GM10266 (cell line): ENCODE results near the gene SGTA.

Experiments
- DNase-seq: peaks from one replicate; pipeline ENCODE4 v3.0.0; 2012; ENCODE audit errors: extremely low spot score
- TF ChIP-seq, protein P1 (sequence below): IDR thresholded peaks from 2 replicates; pipeline ENCODE4 v1.5.1; 2012; ENCODE audit warnings: mild to moderate bottlenecking, low read depth; ENCODE audit not compliant: control insufficient read depth, insufficient read depth; ENCODE audit errors: missing control alignments

The SGTA gene

GRCh38 chr19:2791440-2791839 is 8.4 kb upstream of the SGTA start:
- TF ChIP-seq, protein P1, sequence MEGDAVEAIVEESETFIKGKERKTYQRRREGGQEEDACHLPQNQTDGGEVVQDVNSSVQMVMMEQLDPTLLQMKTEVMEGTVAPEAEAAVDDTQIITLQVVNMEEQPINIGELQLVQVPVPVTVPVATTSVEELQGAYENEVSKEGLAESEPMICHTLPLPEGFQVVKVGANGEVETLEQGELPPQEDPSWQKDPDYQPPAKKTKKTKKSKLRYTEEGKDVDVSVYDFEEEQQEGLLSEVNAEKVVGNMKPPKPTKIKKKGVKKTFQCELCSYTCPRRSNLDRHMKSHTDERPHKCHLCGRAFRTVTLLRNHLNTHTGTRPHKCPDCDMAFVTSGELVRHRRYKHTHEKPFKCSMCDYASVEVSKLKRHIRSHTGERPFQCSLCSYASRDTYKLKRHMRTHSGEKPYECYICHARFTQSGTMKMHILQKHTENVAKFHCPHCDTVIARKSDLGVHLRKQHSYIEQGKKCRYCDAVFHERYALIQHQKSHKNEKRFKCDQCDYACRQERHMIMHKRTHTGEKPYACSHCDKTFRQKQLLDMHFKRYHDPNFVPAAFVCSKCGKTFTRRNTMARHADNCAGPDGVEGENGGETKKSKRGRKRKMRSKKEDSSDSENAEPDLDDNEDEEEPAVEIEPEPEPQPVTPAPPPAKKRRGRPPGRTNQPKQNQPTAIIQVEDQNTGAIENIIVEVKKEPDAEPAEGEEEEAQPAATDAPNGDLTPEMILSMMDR, result no peak

DNA sequence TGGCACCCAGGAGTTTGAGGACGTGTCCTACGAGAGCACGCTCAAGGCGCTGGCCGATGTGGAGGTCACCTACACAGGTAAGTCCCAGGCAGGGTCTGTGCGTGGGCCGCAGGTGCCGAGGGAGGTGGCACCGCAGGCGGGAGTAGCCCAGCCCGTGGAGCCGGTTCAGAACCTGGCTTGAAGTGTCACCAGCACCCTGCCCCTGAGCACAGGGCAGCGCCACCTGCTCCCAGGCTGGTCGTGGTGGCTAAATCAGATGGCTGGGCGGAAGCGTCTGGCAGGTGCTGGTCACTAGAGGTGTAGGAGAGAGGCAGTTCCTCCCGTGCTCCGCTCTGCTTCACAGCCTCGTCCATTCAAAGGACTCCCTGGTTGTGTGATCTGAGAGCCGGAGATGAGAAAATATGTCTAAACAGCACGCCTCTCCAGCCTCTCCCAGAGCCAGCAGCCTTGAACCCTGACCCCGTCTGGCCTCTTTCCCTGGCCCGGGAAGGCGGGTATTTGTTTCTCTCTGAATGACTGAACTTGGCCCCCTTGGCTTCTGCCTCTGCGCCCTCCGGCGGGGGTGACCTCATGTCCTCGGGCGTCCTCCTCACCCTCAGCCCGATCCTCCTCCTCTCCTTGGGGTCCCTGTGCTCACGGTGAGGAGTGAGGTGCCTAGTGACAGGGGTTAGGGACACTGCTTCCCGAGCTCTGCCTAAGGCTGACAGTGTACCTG is 7.6 kb upstream of the SGTA start:
- DNase-seq, result no peak
- TF ChIP-seq, protein P1, result no peak

More at GRCh38 chr19:2791440-2791839, 8.4 kb upstream of the SGTA start:
- no peak for DNase-seq

GRCh38 chr19:2790194-2790556 is 7.1 kb upstream of the SGTA start:
- TF ChIP-seq, protein P1, result no peak

GRCh38 chr19:2788237-2788636 is 5.2 kb upstream of the SGTA start:
- DNase-seq, result no peak
- TF ChIP-seq, protein P1, result no peak

More at GRCh38 chr19:2790194-2790556, 7.1 kb upstream of the SGTA start:
- no peak for DNase-seq

DNA sequence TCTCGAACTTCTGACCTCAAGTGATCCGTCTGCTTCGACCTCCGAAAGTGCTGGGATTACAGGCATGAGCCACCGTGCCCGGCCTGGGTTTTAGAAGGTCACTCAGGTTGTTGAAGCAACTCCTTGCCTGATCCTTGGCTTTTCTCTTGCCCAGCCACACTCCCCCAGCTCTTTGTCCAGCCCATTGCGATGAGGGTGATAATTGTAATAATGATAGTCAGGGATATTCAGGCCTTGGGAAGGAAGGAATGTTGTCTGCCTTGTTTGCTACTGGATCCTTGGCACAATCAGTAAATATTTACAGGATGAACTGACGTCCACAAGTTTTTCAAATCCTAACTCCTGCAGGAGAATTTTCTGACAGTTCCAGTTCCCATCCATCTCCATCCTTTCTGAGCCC is 4.0 kb upstream of the SGTA start:
- TF ChIP-seq, protein P1, result no peak
- DNase-seq, result no peak

- TF ChIP-seq, protein P1, result no peak
- DNase-seq, result peak; percentile 99
Measured at GRCh38 chr19:2785244-2785997, 2.3 kb upstream of the SGTA start, which contains the start of gene THOP1. TSS of gene THOP1 (plus strand) at chr19:2785503. CDS start at chr19:2785663, 160 bp downstream.

- TF ChIP-seq, protein P1, result no peak
- DNase-seq, result no peak
Measured at GRCh38 chr19:2783781-2784145, 690 bp upstream of the SGTA start.
